Lower lobe of right lung (tissue), 2 donors: ENCODE measurements around the gene HIPK2. TPM values are rescaled to one million over a fixed set of nuclear protein-coding genes. Genes with fewer than 3 reads are reported as not detected.

Source experiments
- ATAC-seq, 2 donors: fragments of 200-7000 bp; cut with Tn5 transposase; one replicate each; pipeline ENCODE4 v1.9.1; 2020 to 2022; ENCODE audit warnings: mild to moderate bottlenecking in 2 of 2, moderate library complexity in 2 of 2
- DNase-seq: peaks from one replicate; pipeline ENCODE4 v3.0.0-alpha.2; 2020
- H3K27ac ChIP-seq: fragments of 200-600 bp; one replicate; pipeline ENCODE4 v1.8.0; 2022
- H3K27me3 ChIP-seq: fragments of 200-600 bp; one replicate; pipeline ENCODE4 v1.8.0; 2022; ENCODE audit warnings: low read depth
- H3K36me3 ChIP-seq: fragments of 200-600 bp; one replicate; pipeline ENCODE4 v1.8.0; 2022; ENCODE audit warnings: mild to moderate bottlenecking
- H3K4me1 ChIP-seq: fragments of 200-600 bp; one replicate; pipeline ENCODE4 v1.8.0; 2022
- H3K4me3 ChIP-seq: fragments of 200-600 bp; one replicate; pipeline ENCODE4 v1.8.0; 2022; ENCODE audit warnings: mild to moderate bottlenecking
- H3K9me3 ChIP-seq: fragments of 200-600 bp; one replicate; pipeline ENCODE4 v1.8.0; 2022
- intact Hi-C: fragments of 100-400 bp; cut with DNase I; formaldehyde crosslinking; loops from one replicate; pipeline ENCODE4 v1.11.0; 2022
- total RNA-seq: library from RNA; stranded (reverse); fragmentation: NEBNext Ultra II Directional; extraction: Animal tissue kit (Norgen Biotek cat#: 25700); gene quantifications from one replicate; pipeline ENCODE4 v1.2.1, GENCODE V29; 2021
- TF ChIP-seq, protein P1 (sequence below): fragments of 200-600 bp; IDR thresholded peaks from one replicate; pipeline ENCODE4 v1.8.0; 2022; ENCODE audit warnings: antibody characterized with exemption, mild to moderate bottlenecking
- donor health status: DM: no; HTN: yes; CAD: no; lungs with severe emphysema.

The HIPK2 gene
- total RNA-seq, 1 donor from 2014 or later: 81.0 TPM

DNA sequence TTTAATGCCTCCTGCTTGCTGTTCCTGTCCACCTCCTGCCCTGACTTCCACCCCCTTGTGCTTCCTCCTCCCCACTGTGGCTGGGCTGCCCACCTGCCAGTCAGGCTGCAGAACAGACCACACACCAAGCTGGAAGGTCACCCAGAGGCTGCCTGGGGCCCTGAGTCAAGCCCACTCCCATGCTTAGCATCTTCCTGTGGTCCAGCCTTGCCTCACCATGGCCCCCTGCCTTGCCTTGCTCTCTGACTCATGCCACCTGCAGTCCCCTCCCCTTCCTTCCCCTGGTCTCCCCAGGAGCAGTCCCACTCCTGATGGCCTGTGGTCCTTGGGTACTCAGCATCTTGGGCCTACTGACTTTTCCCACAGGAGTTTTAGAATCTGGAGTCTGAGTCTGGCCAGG, 252.0 kb downstream of the HIPK2 start:
- TF ChIP-seq, protein P1, sequence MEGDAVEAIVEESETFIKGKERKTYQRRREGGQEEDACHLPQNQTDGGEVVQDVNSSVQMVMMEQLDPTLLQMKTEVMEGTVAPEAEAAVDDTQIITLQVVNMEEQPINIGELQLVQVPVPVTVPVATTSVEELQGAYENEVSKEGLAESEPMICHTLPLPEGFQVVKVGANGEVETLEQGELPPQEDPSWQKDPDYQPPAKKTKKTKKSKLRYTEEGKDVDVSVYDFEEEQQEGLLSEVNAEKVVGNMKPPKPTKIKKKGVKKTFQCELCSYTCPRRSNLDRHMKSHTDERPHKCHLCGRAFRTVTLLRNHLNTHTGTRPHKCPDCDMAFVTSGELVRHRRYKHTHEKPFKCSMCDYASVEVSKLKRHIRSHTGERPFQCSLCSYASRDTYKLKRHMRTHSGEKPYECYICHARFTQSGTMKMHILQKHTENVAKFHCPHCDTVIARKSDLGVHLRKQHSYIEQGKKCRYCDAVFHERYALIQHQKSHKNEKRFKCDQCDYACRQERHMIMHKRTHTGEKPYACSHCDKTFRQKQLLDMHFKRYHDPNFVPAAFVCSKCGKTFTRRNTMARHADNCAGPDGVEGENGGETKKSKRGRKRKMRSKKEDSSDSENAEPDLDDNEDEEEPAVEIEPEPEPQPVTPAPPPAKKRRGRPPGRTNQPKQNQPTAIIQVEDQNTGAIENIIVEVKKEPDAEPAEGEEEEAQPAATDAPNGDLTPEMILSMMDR: no peak
- Histone ChIP-seq H3K27ac (no peak overlapping the region), H3K27me3 (peaks cover 35% of the 10 kb centered on the region), H3K36me3 (no peaks in the 10 kb centered on the region), H3K4me3 (no peak overlapping the region), H3K9me3 (no peaks in the 10 kb centered on the region), H3K4me1 (peaks cover 6% of the 10 kb centered on the region)
- no peak for DNase-seq
- intact Hi-C loops: no loop called here
- ATAC-seq: no peak

DNA sequence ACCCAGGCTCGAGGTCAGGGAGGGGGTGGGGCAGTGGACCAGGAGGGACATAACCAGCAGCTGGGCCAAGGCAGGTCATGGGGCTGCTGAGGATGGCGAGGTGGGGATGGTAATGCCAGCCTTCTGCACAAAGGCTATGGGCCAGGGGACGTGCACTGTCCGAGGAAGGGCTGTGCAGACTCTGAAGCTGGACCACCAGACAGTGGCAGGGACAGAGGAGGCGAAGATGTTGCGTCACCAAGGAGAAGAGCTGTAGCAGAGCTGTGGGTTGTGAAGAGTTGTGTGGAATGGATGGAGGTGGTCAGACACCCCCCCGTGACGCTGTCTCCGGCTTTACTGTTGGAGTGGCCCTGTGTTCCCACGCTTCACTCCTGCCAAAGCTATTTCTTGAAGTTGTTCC, 252.6 kb downstream of the HIPK2 start:
- Histone ChIP-seq H3K4me1 (peaks cover 6% of the 10 kb centered on the region), H3K4me3 (no peak overlapping the region), H3K36me3 (no peaks in the 10 kb centered on the region), H3K9me3 (no peaks in the 10 kb centered on the region), H3K27ac (no peak overlapping the region), H3K27me3 (peaks cover 35% of the 10 kb centered on the region)
- DNase-seq (no peak), ATAC-seq (no peak)
- TF ChIP-seq, protein P1: no peak
- intact Hi-C loops: no loop called here

DNA sequence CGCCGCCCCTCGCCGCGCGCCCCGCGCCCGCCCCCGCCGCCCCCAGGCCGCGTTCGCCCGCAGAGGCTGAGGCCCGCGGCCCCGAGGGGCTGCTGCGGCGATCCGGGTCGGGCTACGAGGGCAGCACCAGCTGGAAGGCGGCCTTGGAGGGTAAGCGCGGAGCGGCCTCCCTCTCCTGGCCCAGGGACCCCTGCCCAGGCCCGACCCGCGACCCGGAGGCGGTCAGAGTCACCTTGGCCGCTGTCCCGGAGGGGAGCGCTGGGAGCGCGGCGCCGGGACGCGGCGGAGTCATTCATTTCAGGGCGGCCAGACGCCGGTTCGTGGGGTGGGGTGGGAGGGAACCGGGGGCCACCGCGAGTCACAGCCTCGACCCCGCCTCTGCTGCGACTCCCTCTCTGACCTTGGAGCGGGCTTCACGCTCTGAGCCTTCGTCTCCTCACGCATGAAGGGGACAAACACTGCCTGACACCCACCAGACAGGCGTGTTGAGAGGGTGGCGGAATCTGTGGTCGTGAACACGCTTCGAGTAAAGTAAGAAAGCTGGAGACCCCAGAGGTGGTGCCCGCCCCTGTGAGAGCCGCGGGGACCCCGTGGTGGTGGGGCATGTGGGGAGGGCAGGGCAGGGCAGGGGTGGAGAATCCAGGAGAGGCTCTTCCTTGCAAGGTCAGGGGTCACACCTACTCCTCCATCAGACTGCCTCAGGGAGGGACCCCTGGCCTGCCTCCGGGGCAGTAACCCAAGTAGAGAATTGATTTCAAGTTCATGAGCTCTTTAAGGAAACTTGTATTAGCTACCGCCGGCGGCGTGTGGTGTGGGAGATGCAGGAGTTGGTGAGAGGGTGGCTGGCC, 253.6 kb downstream of the HIPK2 start:
- intact Hi-C loops: no loop called here
- no peaks in the 10 kb centered on the region for H3K36me3 ChIP-seq
- ATAC-seq (no peak), DNase-seq (no peak)
- H3K4me3 ChIP-seq: no peak overlapping the region
- no peaks in the 10 kb centered on the region for H3K9me3 ChIP-seq
- no peak overlapping the region for H3K27ac ChIP-seq
- peaks cover 35% of the 10 kb centered on the region for H3K27me3 ChIP-seq
- peaks cover 6% of the 10 kb centered on the region for H3K4me1 ChIP-seq
- TF ChIP-seq, protein P1: no peak

- intact Hi-C loops: no loop called here
- Histone ChIP-seq H3K4me1 (peaks cover 6% of the 10 kb centered on the region), H3K9me3 (no peaks in the 10 kb centered on the region), H3K27ac (no peak within 1 kb of the TSS), H3K4me3 (no peak within 1 kb of the TSS), H3K27me3 (peaks cover 35% of the 10 kb centered on the region), H3K36me3 (no peaks in the 10 kb centered on the region)
- ATAC-seq (peak; percentile 44 to 48), DNase-seq (no peak)
- TF ChIP-seq, protein P1: no peak
These were observed 254.4 kb downstream of the HIPK2 start, which contains the start of gene CLEC2L for GRCh38 chr7:139523199-139523941. Gene CLEC2L, plus strand, starts transcription at chr7:139523685. Its CDS starts 243 bp downstream, at chr7:139523928.

DNA sequence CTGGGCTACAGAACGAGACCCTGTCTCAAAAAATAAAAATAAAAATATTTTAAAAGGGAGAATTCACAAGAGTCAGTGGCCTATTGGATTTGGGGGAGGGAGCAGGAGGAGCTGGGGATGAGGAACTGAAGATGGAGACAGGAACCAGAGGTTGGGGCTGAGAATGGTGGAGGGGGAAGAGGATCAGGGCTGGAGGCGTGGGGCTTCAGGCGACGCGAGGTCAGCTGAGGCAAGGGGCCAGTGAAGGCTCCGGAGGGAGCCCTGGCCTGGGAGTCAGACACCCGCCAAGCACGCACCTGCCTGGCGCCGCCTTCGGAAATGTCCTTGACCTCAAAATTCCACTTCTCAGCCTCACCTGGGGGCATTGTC, 255.0 kb downstream of the HIPK2 start:
- H3K27ac ChIP-seq: no peak overlapping the region
- DNase-seq (no peak), ATAC-seq (no peak)
- no peaks in the 10 kb centered on the region for H3K9me3 ChIP-seq
- TF ChIP-seq, protein P1: no peak
- intact Hi-C loops: no loop called here
- H3K27me3 ChIP-seq: peaks cover 35% of the 10 kb centered on the region
- no peaks in the 10 kb centered on the region for H3K36me3 ChIP-seq
- peaks cover 6% of the 10 kb centered on the region for H3K4me1 ChIP-seq
- H3K4me3 ChIP-seq: no peak overlapping the region
